ENCODE data around the gene SPEM3. TPM values are rescaled to one million over a fixed set of nuclear protein-coding genes. Genes with fewer than 3 reads are reported as not detected.
A peak's percentile ranks its signal among the peaks of the same experiment; 100 is the strongest.

The SPEM3 gene
- not detected for polyA plus RNA-seq (ENCODE audit: insufficient read length in 4 of 4)

DNA sequence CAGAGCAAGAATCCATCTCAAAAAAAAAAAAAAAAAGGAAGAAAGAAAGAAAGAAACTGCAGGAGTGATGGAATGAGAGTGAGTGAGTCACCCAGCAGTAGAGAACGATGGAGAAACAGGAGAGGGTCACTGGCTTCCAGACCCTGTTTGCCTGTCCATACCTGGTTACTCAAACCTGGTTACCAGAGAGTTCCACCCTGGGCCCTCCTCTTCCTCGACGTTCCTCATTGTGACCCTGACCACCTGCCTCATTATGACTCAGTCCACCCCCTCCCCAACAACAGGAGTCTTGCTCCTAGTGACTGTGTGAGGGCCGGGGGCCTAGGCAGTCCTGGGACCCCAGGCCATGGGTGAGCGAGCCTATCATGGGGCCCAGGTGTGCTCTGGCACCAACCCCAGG, at the start of gene SPEM3:
TSS of gene SPEM3 (plus strand) at position 301 of the 400 bp plus-strand sequence. CDS start at position 347, 46 bp downstream.
- no peak for DNase-seq (ENCODE audit: low read depth in 4 of 4, low spot score in 2 of 4)

DNA sequence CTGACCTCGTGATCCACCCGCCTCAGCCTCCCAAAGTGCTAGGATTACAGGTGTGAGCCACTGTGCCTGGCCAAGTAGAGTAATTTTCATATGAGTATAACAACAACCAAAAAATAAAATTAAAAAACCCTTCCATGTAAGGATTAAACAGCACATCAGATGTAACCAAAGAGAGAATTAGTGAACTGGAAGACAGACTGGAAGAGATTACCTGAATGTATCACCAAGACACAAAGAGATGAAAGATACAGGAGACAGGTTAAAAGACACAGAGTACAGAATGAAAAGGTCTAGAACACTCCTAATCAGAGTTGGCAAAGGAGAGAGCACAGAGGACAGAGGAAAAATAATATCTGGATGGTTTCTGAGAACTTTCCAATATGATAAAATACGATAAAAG, 49.5 kb upstream of the SPEM3 start:
- DNase-seq (ENCODE audit: low read depth in 4 of 4, low spot score in 2 of 4) = no peak

DNA sequence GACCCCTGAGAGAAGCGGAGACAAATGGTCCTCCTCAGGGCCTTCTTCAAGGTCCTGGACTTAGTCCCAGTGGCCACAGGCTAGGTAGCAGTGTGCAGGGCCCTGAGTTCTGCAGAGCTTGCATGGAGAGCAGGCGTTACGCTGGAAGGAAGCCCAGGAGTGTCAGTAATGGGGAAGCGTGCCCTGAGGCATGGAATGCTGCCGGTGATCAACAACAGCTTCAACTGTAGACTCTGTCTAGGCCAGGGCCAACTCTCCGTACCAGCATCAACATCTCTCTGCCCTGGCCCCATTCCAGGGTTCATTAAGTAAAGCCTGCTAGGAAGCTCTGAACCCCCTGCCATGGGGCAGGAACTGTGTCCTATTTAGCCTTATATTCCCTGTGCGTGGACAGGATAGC, 48.3 kb upstream of the SPEM3 start:
- DNase-seq (ENCODE audit: low read depth in 4 of 4, low spot score in 2 of 4) = no peak

DNA sequence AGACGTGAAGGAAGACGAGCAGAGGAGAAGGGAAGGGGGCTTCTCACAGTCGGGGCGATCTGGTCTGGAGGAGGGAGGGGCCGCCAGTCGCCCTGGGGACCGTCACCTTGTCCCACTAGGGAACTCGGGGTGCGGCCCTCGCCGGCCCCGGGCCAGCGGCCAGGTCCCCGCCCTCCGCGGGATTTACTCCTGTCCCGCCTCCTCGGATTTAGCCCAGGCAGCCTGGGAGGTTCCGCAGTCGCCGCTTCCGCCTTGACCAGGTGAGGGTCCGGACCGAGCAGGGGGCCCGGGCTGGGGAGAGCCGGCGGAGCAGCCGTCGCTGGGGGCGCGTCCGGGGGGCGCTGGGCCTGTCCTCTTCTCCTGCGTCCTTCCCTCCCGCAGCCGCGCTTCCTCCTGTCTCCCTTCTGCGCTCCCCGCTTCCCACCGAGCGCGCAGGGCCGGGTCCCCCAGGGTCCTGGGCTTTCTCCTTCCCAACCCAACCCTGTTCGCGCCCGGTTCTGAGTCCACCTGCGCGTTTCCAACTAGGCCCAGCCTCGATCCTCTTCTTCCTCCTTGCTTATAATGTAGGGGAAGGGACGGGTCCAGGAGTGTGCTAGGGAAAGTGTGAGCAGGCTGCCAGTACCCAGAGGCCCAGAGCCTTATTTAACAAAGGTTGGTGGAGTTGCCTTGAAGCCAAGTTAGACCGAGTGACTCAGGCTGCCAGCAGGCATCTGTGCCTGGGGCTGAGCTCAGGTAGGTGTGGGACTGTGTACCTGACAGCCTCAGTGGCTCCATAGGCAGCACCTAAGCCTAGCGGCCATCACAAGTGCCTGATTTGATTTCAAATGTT, 47.6 kb upstream of the SPEM3 start, which contains the start of gene TNK1:
TSS of gene TNK1 (plus strand) at position 235 of the 829 bp plus-strand sequence. CDS start 1,838 bp downstream, outside the sequence.
- peak in 1 of 4 donors; percentile 13 for DNase-seq (ENCODE audit: low read depth in 4 of 4, low spot score in 2 of 4)

DNA sequence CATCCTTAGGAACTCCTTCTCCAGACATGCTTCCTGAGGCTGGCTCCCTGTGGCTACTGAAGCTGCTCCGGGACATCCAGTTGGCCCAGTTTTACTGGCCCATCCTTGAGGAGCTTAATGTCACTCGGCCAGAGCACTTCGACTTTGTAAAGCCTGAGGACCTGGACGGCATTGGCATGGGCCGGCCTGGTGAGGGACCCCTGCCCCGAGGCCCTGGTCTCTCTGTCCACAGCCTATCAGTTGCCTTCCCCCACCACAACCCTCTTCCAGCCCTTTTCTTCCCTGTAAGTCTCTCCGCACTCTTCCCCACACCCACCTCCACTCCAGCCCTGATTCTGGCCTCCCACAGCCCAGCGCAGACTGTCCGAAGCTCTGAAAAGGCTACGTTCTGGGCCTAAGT, 45.8 kb upstream of the SPEM3 start:
- DNase-seq (ENCODE audit: low read depth in 4 of 4, low spot score in 2 of 4) = no peak

DNA sequence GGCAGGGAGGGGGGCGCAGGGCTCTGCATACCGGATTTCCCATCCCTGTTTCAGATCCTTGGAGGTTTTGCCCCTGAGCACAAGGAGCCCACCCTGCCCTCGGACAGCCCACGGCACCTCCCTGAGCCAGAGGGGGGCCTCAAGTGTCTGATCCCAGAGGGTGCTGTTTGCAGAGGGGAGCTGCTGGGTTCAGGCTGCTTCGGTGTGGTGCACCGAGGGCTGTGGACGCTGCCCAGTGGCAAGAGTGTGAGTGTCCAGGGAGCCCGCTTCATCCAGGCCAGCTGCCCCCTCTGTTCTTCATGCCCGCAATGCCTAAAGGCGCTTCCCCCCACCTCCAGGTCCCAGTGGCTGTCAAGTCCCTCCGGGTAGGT, 45.3 kb upstream of the SPEM3 start:
- DNase-seq (ENCODE audit: low read depth in 4 of 4, low spot score in 2 of 4) = no peak

DNA sequence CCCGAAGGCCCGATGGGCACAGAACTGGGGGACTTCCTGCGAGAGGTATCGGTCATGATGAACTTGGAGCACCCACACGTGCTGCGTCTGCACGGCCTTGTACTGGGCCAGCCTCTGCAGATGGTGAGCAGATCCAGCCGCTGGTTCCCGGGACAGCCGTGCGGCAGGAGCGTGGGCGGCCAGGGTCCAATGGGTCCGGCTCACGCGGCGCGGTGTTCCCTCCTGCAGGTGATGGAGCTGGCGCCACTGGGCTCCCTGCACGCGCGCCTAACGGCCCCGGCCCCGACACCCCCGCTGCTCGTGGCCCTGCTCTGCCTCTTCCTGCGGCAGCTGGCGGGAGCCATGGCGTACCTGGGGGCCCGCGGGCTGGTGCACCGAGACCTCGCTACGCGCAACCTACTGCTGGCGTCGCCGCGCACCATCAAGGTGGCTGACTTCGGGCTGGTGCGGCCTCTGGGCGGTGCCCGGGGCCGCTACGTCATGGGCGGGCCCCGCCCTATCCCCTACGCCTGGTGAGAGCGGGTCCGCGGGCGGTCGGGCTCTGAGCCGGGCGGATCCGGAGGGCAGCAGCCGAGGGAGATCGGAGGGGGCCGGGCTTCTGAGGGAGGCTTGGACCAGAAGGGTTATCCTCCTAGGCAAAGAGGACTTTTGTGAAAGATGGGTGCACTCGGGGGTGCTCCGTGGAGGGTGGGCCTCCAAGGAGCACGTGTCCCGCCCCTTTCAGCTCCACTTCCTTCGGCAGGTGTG, 44.7 kb upstream of the SPEM3 start:
- DNase-seq (ENCODE audit: low read depth in 4 of 4, low spot score in 2 of 4) = no peak

DNA sequence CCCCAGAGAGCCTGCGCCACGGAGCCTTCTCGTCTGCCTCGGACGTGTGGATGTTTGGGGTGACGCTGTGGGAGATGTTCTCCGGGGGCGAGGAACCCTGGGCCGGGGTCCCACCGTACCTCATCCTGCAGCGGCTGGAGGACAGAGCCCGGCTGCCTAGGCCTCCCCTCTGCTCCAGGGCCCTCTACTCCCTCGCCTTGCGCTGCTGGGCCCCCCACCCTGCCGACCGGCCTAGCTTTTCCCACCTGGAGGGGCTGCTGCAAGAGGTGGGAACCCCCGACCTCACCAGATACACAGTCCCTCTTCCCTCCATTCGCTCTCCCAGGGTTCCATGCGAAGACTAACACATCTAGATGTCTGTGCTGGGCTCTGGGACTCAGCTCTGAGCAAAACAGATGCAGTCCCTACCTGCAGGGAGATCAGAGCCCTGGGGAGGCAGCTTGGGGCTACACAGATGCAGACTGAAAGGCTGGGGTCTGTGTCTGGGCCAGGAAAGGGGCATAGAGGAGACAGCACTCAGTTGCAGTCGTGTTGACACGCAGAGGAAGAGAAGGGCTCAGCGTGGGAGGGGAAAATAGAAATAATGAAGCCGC, 44.1 kb upstream of the SPEM3 start:
- no peak for DNase-seq (ENCODE audit: low read depth in 4 of 4, low spot score in 2 of 4)

DNA sequence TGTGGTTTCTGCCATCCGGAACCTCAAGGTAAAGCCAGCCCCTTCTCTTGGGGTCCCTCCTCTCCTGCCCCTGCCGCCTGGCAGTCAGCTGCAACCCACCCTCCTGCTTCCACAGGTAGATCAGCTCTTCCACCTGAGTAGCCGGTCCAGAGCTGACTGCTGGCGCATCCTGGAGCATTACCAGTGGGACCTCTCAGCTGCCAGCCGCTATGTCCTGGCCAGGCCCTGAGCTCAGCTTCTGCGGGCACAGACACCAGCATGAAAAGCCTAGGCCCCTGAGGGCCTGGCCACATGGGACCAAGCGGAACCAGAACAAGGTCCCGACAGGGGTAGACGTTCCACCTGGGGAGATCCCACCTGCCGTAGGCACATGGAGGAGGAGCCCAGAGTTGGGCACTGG, 39.8 kb upstream of the SPEM3 start:
- DNase-seq (ENCODE audit: low read depth in 4 of 4, low spot score in 2 of 4) = no peak

DNA sequence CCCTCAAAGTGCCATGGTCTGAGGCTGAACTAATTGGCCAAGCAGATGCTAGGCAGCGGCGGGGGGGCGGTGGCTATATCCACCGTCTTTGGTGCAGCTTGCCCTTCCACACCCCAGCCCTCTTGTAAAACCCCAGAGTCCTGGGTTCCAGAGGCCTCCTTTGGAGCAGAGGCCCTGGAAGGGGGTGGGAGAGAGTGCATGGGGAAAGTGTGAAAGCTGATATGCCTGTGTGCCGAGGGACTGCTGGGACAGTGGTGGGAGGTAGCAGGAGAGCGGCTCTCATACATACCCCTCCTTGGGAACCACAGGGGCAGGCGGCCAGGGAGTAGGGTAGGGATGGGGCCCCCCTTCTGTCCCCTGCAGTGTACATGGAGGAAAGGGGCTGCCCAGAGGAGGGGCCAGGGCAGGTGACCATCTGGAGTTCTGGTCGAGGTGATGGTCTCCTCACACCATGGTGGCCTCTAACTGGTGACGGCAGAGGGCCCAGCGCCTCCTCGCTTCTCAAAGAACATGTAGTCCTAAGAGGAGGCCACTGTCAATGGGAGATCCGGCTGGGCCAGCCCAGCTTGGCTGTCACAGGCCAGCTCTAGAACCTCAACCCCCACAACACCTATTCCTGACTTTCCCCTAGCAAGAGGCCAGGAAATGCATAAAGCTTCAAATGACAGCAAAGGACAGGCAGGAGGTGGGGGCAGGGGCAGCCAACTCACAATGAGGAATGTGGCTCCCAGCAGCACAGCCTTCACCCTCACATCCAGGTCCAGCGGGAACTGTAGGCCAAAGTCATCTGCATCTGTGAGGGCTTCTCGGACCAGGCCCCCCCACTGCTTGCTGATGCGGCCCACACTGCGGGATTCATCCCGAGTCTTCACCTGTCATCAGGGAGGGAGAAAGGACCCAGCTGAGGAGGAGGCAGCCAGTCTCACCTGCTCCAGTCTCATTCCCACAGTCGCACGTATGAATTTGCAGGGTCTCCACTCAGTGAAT, 38.4 kb upstream of the SPEM3 start:
- DNase-seq (ENCODE audit: low read depth in 4 of 4, low spot score in 2 of 4) = no peak

DNA sequence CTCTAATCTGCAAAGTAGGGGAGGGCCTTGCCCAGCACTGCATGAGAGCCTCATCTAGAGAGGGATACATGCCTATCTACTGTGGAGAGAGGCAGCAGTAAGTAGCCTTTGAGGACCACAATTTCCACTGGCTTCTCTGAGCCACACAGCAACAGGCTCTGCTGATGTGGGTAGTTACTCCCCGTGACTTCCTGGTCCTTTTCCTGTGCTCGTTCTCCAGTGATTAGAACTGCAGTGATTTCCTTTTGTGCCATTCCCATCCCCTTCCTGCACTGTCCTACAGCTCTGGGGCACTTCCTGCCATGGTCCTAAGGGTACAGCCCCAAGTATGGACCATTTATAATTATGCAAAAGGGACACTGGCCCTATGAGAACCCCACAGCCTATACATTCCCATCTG, 37.4 kb upstream of the SPEM3 start:
- no peak for DNase-seq (ENCODE audit: low read depth in 4 of 4, low spot score in 2 of 4)

DNA sequence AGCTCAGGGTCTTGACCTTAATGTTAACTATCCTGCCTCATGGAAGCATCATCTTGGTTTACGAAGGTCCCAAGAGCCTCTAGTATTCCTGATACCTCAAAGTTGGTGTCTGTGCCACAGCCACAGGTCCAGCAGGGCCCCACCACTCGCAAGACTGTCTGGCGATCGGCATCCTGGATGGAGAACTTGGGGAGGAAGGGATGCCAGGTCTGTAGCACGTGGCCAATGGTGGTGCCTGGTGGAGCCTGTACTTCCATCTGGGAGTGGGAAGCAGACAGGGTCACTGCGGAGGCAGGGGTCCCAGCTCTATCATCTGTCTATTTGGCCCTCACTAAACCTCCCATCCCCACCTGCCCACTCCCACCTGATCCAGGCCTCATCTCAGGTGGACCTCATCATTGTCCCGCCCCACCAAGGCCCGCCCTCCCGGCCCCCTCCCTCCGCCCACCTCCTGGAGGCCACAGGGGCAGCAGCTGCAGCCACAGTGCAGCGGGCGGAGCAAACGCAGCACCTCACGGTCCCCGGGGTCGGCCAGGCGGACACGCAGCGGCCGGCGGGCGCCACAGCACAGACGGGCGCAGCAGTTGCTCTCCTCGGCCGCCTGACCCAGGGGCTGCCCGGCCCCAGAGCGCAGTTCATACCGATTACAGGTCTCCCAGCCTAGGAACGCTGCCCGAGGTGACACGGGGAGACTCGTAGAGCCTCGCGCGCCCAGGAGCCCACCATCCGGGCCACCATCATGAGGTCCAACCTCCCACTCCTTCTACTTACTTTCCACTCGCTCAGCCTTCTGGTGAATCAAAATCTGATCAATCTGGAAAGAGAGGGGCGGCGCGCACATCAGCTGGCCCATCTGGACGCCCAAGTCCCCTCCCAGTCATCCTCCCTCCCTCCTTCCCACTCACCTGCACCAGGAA, 35.7 kb upstream of the SPEM3 start:
- DNase-seq (ENCODE audit: low read depth in 4 of 4, low spot score in 2 of 4) = no peak

DNA sequence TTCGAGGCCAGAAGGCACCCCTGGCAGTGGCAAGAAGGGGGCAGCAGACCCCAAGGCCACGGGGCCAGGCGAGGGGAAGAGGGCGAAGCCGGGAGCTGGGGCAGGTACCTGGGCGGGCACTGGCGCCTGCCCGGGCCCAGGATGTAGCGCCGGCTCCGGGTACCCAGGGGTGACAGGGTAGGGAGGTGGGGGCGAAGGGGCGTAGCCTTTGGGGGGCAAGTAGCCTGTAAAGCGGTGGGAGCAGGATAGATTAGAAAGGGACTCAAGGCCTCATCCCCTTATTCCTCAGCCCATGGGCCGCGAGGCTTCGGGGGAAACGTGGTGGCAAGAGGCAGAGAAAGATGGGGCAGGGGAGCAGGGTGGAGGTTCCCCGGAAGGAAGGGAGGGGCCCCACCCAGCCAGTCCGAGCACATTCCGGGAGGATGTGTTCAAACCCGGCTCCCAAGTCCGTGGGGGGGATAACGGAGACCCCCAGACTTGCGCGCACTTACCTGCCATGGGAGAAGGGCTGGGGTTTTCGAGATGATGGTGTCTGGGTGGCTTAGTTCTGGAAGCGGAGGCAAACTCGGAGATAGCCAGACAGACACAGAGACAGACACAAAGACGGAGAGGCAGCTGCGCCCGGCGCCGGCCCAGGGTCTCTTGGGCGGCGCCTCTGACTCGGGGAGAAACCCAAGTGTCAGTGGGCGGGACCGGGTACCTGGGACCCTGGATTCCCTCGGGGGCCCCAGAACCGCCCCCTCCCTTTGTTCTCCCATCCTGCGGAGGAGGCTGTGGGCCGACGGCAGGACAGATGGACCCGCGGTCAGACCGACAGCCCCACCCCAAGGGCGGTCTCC, 34.8 kb upstream of the SPEM3 start:
- no peak for DNase-seq (ENCODE audit: low read depth in 4 of 4, low spot score in 2 of 4)

DNA sequence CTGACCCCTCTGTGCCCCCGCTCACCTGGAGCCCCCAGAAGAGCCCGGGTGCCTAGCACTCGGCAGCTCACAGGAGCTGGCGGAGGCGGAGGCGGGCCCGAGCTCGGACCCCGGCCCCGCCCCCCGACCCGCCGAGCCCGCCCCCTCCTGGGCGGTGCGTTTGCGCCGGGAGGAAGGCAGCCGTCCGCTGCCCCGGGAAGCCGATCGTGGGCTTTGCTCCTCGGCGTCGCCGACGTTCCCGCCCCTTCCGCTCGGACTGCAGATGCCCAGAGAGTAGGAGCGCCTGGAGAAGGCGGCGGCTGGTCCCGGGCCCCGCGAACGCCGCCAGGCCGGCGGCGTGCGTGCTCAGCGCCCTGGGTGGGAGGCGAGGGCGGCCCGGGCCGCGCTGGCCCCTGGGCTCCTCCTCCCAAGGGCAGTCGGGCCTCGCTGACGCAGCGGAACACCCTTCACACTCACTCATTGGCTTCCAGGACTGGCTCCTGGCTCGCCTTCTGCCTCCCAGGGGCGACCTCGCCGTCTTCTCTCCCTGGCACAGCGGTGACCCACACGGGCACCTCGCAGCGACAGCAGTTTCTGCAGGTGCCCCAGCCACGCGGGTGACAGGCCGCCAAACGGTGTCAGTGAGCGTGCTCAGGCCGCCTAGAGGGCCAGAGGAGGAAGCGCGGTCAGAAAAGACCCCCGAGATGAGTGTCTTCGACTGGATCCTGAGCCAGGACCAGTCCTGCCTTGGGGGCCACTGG, 34.0 kb upstream of the SPEM3 start, which contains the start of gene PLSCR3:
TSS of gene PLSCR3 (minus strand) at position 74 of the 740 bp plus-strand sequence. CDS start 415 bp downstream, outside the sequence.
- DNase-seq (ENCODE audit: low read depth in 4 of 4, low spot score in 2 of 4) = peak in 2 of 4 donors; percentile 63 to 76

DNA sequence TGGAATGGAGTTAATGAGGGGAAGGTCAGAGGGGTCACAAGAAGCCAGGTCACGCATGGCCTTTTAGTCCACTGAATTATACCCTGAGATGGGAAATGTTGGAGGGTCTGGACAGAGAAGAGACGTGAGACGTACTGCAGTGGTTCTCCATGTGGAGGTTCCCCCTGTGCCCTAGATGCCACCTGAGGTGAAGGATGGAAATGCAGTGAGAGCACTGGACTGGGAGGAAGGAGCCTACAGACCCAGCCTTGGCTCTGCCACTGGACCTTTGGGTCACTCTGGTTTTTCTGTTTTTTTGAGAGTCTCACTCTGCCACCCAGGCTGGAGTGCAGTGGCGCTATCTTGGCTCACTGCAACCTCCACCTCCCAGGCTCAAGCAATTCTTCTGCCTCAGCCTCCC, 32.5 kb upstream of the SPEM3 start:
- DNase-seq (ENCODE audit: low read depth in 4 of 4, low spot score in 2 of 4) = no peak

DNA sequence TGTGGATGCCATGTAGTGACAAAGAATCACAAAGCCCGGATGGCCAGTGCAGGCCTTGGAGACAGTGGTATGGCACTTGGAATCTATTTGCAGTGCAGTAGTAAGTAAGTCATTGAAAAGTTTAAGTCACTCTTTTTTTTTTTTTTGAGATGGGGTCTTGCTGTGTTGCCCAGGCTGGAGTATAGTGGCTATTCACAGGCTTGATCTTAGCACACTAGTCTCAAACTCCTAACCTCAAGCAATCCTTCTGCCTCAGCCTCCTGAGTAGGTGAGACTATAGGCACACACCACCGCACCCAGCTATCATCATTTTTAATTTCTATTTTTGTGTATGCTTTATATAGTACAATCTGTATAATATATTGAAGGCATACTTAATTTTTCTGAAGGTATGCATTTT, 30.0 kb upstream of the SPEM3 start:
- DNase-seq (ENCODE audit: low read depth in 4 of 4, low spot score in 2 of 4) = no peak

DNA sequence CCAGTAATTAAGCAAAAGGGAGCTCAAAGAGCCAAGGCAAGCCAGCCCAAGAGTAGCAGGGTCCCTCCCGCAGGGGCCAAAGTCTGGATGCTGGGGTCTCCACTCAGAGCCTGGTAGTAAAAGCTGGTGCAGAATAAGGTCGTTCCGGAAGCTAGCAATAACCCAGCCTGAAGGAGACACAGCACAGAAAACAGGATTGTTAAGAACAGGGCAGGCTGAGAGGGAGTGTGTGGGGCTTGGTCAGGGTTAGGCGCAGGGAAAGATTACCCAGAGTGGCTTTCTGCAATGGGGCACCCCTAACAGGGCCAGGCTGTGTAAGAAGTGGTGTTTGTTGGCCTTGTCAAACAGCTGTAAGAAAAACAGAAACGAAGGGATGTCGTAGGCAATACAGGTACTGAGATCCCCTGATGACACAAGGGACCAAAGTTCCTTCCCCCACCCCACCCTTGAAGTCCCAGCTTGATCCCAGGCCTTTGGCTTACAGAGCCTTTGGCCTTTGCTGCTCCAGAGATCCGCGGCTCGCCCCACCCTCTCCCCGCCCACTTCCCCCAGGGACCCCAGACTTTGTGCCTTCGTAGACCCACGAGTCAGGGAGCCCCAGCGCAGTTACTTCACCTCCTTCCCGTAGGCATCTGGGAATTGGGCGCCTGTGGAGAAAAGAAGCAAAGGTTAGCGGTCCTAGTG, 25.5 kb upstream of the SPEM3 start:
- no peak for DNase-seq (ENCODE audit: low read depth in 4 of 4, low spot score in 2 of 4)

Measured in left renal cortex interstitium (tissue), 4 donors.